OCI-LY1 (cell line): ENCODE data around the gene GALNT14.

Experiments used
- H2AFZ ChIP-seq: fragments of 200-600 bp; sonication (generic), shearing (Covaris generic); 2 replicates; pipeline ENCODE4 v1.6.0; 2014; ENCODE audit warnings: antibody characterized with exemption, mild to moderate bottlenecking, low read length
- H3F3A ChIP-seq: fragments of 200-600 bp; sonication (generic), shearing (Covaris generic); 2 replicates; pipeline ENCODE4 v1.6.0; 2014; ENCODE audit warnings: mild to moderate bottlenecking, antibody characterized with exemption, low read length, moderate library complexity; ENCODE audit not compliant: insufficient read depth
- H3K27ac ChIP-seq: fragments of 200-600 bp; sonication (generic); 2 replicates; pipeline ENCODE4 v1.5.1; 2014; ENCODE audit warnings: low read length, mixed run types, mild to moderate bottlenecking, low read depth; ENCODE audit not compliant: poor library complexity, severe bottlenecking
- H3K27me3 ChIP-seq: fragments of 200-600 bp; sonication (generic); 2 replicates; pipeline ENCODE4 v1.6.0; 2014; ENCODE audit warnings: antibody characterized with exemption, mild to moderate bottlenecking, low read length, moderate library complexity; ENCODE audit not compliant: insufficient read depth
- H3K36me3 ChIP-seq: fragments of 200-600 bp; sonication (generic); 2 replicates; pipeline ENCODE4 v1.6.1; 2014; ENCODE audit warnings: mild to moderate bottlenecking, antibody characterized with exemption, low read length, moderate library complexity, mixed read lengths; ENCODE audit not compliant: insufficient read depth
- H3K4me1 ChIP-seq: fragments of 200-600 bp; sonication (generic); 2 replicates; pipeline ENCODE4 v1.5.1; 2014; ENCODE audit warnings: mild to moderate bottlenecking, low read length, moderate library complexity; ENCODE audit not compliant: insufficient read depth, severe bottlenecking
- H3K4me2 ChIP-seq: fragments of 200-600 bp; sonication (generic), shearing (Covaris generic); 2 replicates; pipeline ENCODE4 v1.6.1; 2014; ENCODE audit warnings: low read length
- H3K4me3 ChIP-seq: fragments of 200-600 bp; sonication (generic); 2 replicates; pipeline ENCODE4 v1.5.1; 2014; ENCODE audit warnings: low read length, low read depth, mild to moderate bottlenecking, mixed read lengths; ENCODE audit not compliant: poor library complexity, severe bottlenecking
- H3K79me2 ChIP-seq: fragments of 200-600 bp; shearing (Covaris generic); 2 replicates; pipeline ENCODE4 v1.6.1; 2016; ENCODE audit warnings: mixed run types, low read length, mixed read lengths; ENCODE audit not compliant: insufficient read depth
- H3K9ac ChIP-seq: fragments of 200-600 bp; sonication (generic), shearing (Covaris generic); 2 replicates; pipeline ENCODE4 v1.6.1; 2014; ENCODE audit warnings: mild to moderate bottlenecking, low read length, mixed read lengths
- H3K9me2 ChIP-seq: fragments of 200-600 bp; sonication (generic), shearing (Covaris generic); 2 replicates; pipeline ENCODE4 v1.6.1; 2014; ENCODE audit warnings: low read depth, mild to moderate bottlenecking, low read length, mixed read lengths
- H3K9me3 ChIP-seq: fragments of 200-600 bp; shearing (Covaris generic); 2 replicates; pipeline ENCODE4 v1.6.1; 2014; ENCODE audit warnings: low read length, mixed read lengths
- H4K20me1 ChIP-seq: fragments of 200-600 bp; sonication (generic), shearing (Covaris generic); 2 replicates; pipeline ENCODE4 v1.6.0; 2016; ENCODE audit warnings: mild to moderate bottlenecking, low read length; ENCODE audit not compliant: insufficient read depth
- CTCF ChIP-seq: fragments of 200-600 bp; sonication (generic), shearing (Covaris generic); IDR thresholded peaks from 2 replicates; pipeline ENCODE4 v1.5.1; 2017; ENCODE audit warnings: mild to moderate bottlenecking, antibody characterized with exemption, low read length, moderate library complexity, mixed read lengths
- EZH2 ChIP-seq: fragments of 200-600 bp; sonication (generic), shearing (Covaris generic); IDR thresholded peaks from 2 replicates; pipeline ENCODE4 v1.8.0; 2017; ENCODE audit warnings: borderline replicate concordance, mixed run types, mild to moderate bottlenecking, antibody characterized with exemption, low read length, moderate library complexity, mixed read lengths

The GALNT14 gene

GRCh38 chr2:31079665-31080064 lies 58.6 kb downstream of the GALNT14 start:
- no peaks in the 10 kb centered on the region for H3K79me2 ChIP-seq
- H3K4me1 ChIP-seq, result no peaks in the 10 kb centered on the region
- no peaks in the 10 kb centered on the region for H3K9me2 ChIP-seq
- H3K9me3 ChIP-seq, result no peaks in the 10 kb centered on the region
- no peaks in the 10 kb centered on the region for H3K36me3 ChIP-seq
- H3F3A ChIP-seq, result no peaks in the 10 kb centered on the region
- H3K9ac ChIP-seq, result no peak overlapping the region
- H2AFZ ChIP-seq, result no peak overlapping the region
- no peak overlapping the region for H3K4me3 ChIP-seq
- no peak overlapping the region for H3K4me2 ChIP-seq
- H3K27ac ChIP-seq, result no peak overlapping the region
- H3K27me3 ChIP-seq, result no peaks in the 10 kb centered on the region
- TF ChIP-seq EZH2 (no peak), CTCF (no peak; the same call in 1 of the 2 replicates)
- no peaks in the 10 kb centered on the region for H4K20me1 ChIP-seq

DNA sequence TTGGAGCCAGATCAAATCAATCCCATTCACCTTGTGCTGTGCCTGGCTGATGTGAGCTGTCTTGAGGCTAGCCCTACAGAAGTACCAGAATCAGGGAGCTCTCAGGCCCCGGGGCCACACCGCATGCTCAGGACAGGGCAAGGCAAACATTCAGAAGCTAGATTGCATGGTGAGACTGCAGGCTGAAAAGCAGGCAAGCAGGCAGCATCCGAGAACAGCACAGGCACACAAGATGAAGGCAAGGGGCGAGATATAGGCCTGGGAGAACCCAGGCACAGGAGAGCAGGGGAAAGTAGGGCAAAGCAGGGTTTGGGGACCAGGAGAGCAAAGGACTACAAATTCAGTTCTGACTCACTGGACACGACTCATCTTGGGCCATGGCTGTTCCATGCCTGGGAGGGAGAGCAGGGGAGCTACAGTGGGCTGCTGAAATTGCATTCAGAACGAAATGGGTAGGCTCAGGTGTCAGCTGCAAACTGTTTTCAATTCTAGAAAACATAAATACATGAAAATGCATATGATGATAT lies 59.6 kb downstream of the GALNT14 start:
- H3K9ac ChIP-seq, result no peak overlapping the region
- no peak overlapping the region for H3K27ac ChIP-seq
- H3K36me3 ChIP-seq, result no peaks in the 10 kb centered on the region
- no peaks in the 10 kb centered on the region for H3K4me1 ChIP-seq
- H3K9me3 ChIP-seq, result no peaks in the 10 kb centered on the region
- TF ChIP-seq EZH2 (no peak), CTCF (no peak)
- H4K20me1 ChIP-seq, result no peaks in the 10 kb centered on the region
- H3K79me2 ChIP-seq, result no peaks in the 10 kb centered on the region
- no peak overlapping the region for H2AFZ ChIP-seq
- H3K4me3 ChIP-seq, result no peak overlapping the region
- H3K27me3 ChIP-seq, result no peaks in the 10 kb centered on the region
- no peak overlapping the region for H3K4me2 ChIP-seq
- no peaks in the 10 kb centered on the region for H3F3A ChIP-seq
- no peaks in the 10 kb centered on the region for H3K9me2 ChIP-seq

- H3K9ac ChIP-seq, result no peak overlapping the region
- TF ChIP-seq CTCF, result no peak
- TF ChIP-seq EZH2, result no peak
- H3K79me2 ChIP-seq, result no peaks in the 10 kb centered on the region
- no peaks in the 10 kb centered on the region for H3K4me1 ChIP-seq
- H3K27me3 ChIP-seq, result no peaks in the 10 kb centered on the region
- no peak overlapping the region for H3K4me3 ChIP-seq
- H3K9me2 ChIP-seq, result no peaks in the 10 kb centered on the region
- no peaks in the 10 kb centered on the region for H3K36me3 ChIP-seq
- H4K20me1 ChIP-seq, result no peaks in the 10 kb centered on the region
- no peak overlapping the region for H3K27ac ChIP-seq
- H3K4me2 ChIP-seq, result no peak overlapping the region
- no peaks in the 10 kb centered on the region for H3F3A ChIP-seq
- no peak overlapping the region for H2AFZ ChIP-seq
- no peaks in the 10 kb centered on the region for H3K9me3 ChIP-seq
Measured at GRCh38 chr2:31078011-31078410, 60.2 kb downstream of the GALNT14 start.
